C4-2B (cell line): ENCODE data around the gene PDE4D.

Experiments
- H3K27ac ChIP-seq: fragments of 450-650 bp; 2 replicates; pipeline ENCODE4 v1.5.1; 2017
- CTCF ChIP-seq: fragments of 450-650 bp; conservative IDR thresholded peaks from 2 replicates; pipeline ENCODE4 v1.5.1; 2017; ENCODE audit warnings: mild to moderate bottlenecking
- ZFX ChIP-seq: fragments of 450-650 bp; IDR thresholded peaks from 2 replicates; pipeline ENCODE4 v1.6.1; 2017

Gene PDE4D

GRCh38 chr5:59744531-59744992 lies 149.0 kb downstream of the PDE4D start:
- no peak overlapping the region for H3K27ac ChIP-seq
- TF ChIP-seq ZFX (no peak), CTCF (no peak)

- no peak overlapping the region for H3K27ac ChIP-seq
- no peak for TF ChIP-seq CTCF
- TF ChIP-seq ZFX, result no peak
These were observed 151.9 kb downstream of the PDE4D start for GRCh38 chr5:59741599-59741998.

GRCh38 chr5:59738024-59738423 lies 155.5 kb downstream of the PDE4D start:
- TF ChIP-seq ZFX (no peak), CTCF (no peak)

GRCh38 chr5:59732806-59733205 lies 160.7 kb downstream of the PDE4D start:
- no peak overlapping the region for H3K27ac ChIP-seq
- TF ChIP-seq ZFX, result no peak
- TF ChIP-seq CTCF, result no peak

More at GRCh38 chr5:59738024-59738423, 155.5 kb downstream of the PDE4D start:
- H3K27ac ChIP-seq, result no peak overlapping the region

GRCh38 chr5:59732301-59732700 lies 161.2 kb downstream of the PDE4D start:
- TF ChIP-seq CTCF (no peak), ZFX (no peak)
- H3K27ac ChIP-seq, result no peak overlapping the region

GRCh38 chr5:59731809-59732208 lies 161.7 kb downstream of the PDE4D start:
- no peak overlapping the region for H3K27ac ChIP-seq
- no peak for TF ChIP-seq ZFX
- no peak for TF ChIP-seq CTCF

GRCh38 chr5:59729820-59730219 lies 163.7 kb downstream of the PDE4D start:
- TF ChIP-seq CTCF (no peak), ZFX (no peak)

More at GRCh38 chr5:59729820-59730219, 163.7 kb downstream of the PDE4D start:
- H3K27ac ChIP-seq, result no peak overlapping the region
